B cell (primary cell): Measurements from ENCODE around the gene CCDC83. TPM values are rescaled to one million over a fixed set of nuclear protein-coding genes. Genes with fewer than 3 reads are reported as not detected.
"Not testable (repeated sequence)": the region's sequence is repeated elsewhere in the genome, so short reads cannot be mapped to it uniquely, and the experiment has no call there.

ENCODE experiments used
- ATAC-seq: fragments of 200-7000 bp; cut with Tn5 transposase; one replicate; pipeline ENCODE4 v1.10.0; 2021; ENCODE audit warnings: low read depth, mild to moderate bottlenecking, moderate number of reproducible peaks, moderate library complexity
- CTCF ChIA-PET: fragments of 350-600 bp; sonication (Branson Sonifier 250); formaldehyde crosslinking; loops from one replicate; lab custom pipeline; 2021; ENCODE audit warnings: antibody characterized with exemption, inconsistent platforms; lab: Charles Lee
- POLR2A ChIA-PET: fragments of 350-600 bp; sonication (Branson Sonifier 250); formaldehyde crosslinking; loops from one replicate; lab custom pipeline; 2021; ENCODE audit warnings: antibody characterized with exemption; lab: Charles Lee
- DNase-seq: peaks from one replicate; pipeline ENCODE4 v3.0.0; 2013
- H2AFZ ChIP-seq: 2 replicates; pipeline ENCODE4 v1.6.1; 2012; ENCODE audit warnings: mild to moderate bottlenecking, low read depth, low read length; ENCODE audit not compliant: insufficient read depth, poor library complexity, severe bottlenecking
- H3K27ac ChIP-seq, 2 donors: 1 replicate in 1 of 2; 2 replicates in 1 of 2; pipeline ENCODE4 v1.5.1; 2012 to 2013; ENCODE audit warnings: low read length in 2 of 2, mild to moderate bottlenecking in 2 of 2, moderate library complexity in 1 of 2
- H3K27me3 ChIP-seq, 4 experiments: fragments of 200-600 bp in 1 of 4; sonication (generic) in 1 of 4; replicated peaks in 1 of 4; 1 replicate in 2 of 4; 2 replicates in 2 of 4; pipeline versions ENCODE4 v1.6.1 to v1.7.0; 2013 to 2016; ENCODE audit warnings: low read length in 3 of 4, mild to moderate bottlenecking in 2 of 4, mixed read lengths in 1 of 4, moderate library complexity in 1 of 4; ENCODE audit not compliant: insufficient read depth in 4 of 4, control insufficient read depth in 3 of 4; ENCODE audit errors: control extremely low read depth in 1 of 4
- H3K36me3 ChIP-seq, 2 experiments: replicated peaks in 1 of 2; 1 replicate in 1 of 2; 2 replicates in 1 of 2; pipeline versions ENCODE4 v1.6.1 to v1.7.1; 2013; ENCODE audit warnings: low read length in 1 of 2; ENCODE audit not compliant: insufficient read depth in 2 of 2, control insufficient read depth in 1 of 2; ENCODE audit errors: control extremely low read depth in 1 of 2, extremely low read depth in 1 of 2
- H3K4me1 ChIP-seq, 2 donors: fragments of 200-600 bp in 1 of 2; sonication (generic) in 1 of 2; 1 replicate in 1 of 2; 2 replicates in 1 of 2; pipeline versions ENCODE4 v1.5.1 to v1.6.1; 2013 to 2017; ENCODE audit warnings: low read length in 2 of 2; ENCODE audit not compliant: control insufficient read depth in 2 of 2, insufficient read depth in 2 of 2
- H3K4me2 ChIP-seq: replicated peaks from 2 replicates; pipeline ENCODE3; 2012; ENCODE audit warnings: mild to moderate bottlenecking, low read depth, low read length; ENCODE audit not compliant: poor library complexity, severe bottlenecking
- H3K4me3 ChIP-seq, 5 experiments: fragments of 200-600 bp in 1 of 5; sonication (generic) in 1 of 5; 1 replicate in 3 of 5; 2 replicates in 2 of 5; pipeline versions ENCODE4 v1.5.1 to v1.7.0; 2011 to 2016; ENCODE audit warnings: low read length in 4 of 5, mild to moderate bottlenecking in 4 of 5, low read depth in 2 of 5, control low read depth in 1 of 5, moderate library complexity in 1 of 5; ENCODE audit not compliant: insufficient read depth in 1 of 5; ENCODE audit errors: control extremely low read depth in 1 of 5, extremely low read depth in 1 of 5
- H3K79me2 ChIP-seq: fragments of 200-600 bp; sonication (generic); one replicate; pipeline ENCODE4 v1.6.0; 2016; ENCODE audit warnings: low read length; ENCODE audit not compliant: control insufficient read depth, insufficient read depth
- H3K9ac ChIP-seq: fragments of 200-600 bp; sonication (generic); 2 replicates; pipeline ENCODE4 v1.6.1; 2017; ENCODE audit warnings: mild to moderate bottlenecking, low read length, moderate library complexity
- H3K9me3 ChIP-seq, 3 donors: one replicate each; pipeline versions ENCODE4 v1.6.1 to v1.7.1; 2013; ENCODE audit warnings: low read length in 2 of 3; ENCODE audit not compliant: control insufficient read depth in 2 of 3, insufficient read depth in 1 of 3; ENCODE audit errors: control extremely low read depth in 1 of 3
- H4K20me1 ChIP-seq: 2 replicates; pipeline ENCODE4 v1.6.0; 2012; ENCODE audit warnings: mild to moderate bottlenecking, low read length; ENCODE audit not compliant: insufficient read depth, control insufficient read depth, poor library complexity, severe bottlenecking
- H3K27ac Mint-ChIP-seq: one replicate; pipeline ENCODE4 v1.8.0; 2021; ENCODE audit warnings: mixed read lengths
- H3K27me3 Mint-ChIP-seq: one replicate; pipeline ENCODE4 v1.8.0; 2021; ENCODE audit warnings: mixed read lengths
- H3K4me1 Mint-ChIP-seq: one replicate; pipeline ENCODE4 v1.8.0; 2021; ENCODE audit warnings: mixed read lengths
- H3K4me3 Mint-ChIP-seq: one replicate; pipeline ENCODE4 v1.8.0; 2021; ENCODE audit warnings: mixed read lengths
- H3K9me3 Mint-ChIP-seq: one replicate; pipeline ENCODE4 v1.8.0; 2022; ENCODE audit warnings: mixed read lengths; ENCODE audit not compliant: insufficient read depth
- CTCF ChIP-seq: fragments of 200-600 bp; IDR thresholded peaks from one replicate; pipeline ENCODE4 v1.8.0; 2022; ENCODE audit warnings: antibody characterized with exemption, mild to moderate bottlenecking
- EZH2 ChIP-seq: IDR thresholded peaks from 2 replicates; pipeline ENCODE4 v1.6.1; 2012; ENCODE audit warnings: borderline replicate concordance, low read depth, mild to moderate bottlenecking, moderate library complexity, low read length; ENCODE audit not compliant: insufficient read depth, poor library complexity, severe bottlenecking
- WGBS: methylation state at CpG from one replicate; pipeline ENCODE4 v1.1.5; 2013; ENCODE audit warnings: missing lambda C conversion rate; ENCODE audit not compliant: insufficient coverage; 5-methylcytosine and 5-hydroxymethylcytosine counted together
- intact Hi-C: fragments of 100-400 bp; cut with micrococcal nuclease; formaldehyde crosslinking; loops from one replicate; pipeline ENCODE4 v1.10.0; 2022
- polyA plus RNA-seq: library from polyadenylated mRNA; depleted of rRNA; stranded (reverse); fragments of >200 nt; gene quantifications from 2 replicates; pipeline ENCODE4 v1.2.3, GENCODE V29; 2012
- total RNA-seq, 2 donors: library from RNA; stranded (reverse); fragments of 120-200 nt in 1 of 2; gene quantifications; 1 replicate in 1 of 2; 2 replicates in 1 of 2; pipeline versions ENCODE4 v1.2.3 to v1.2.4, GENCODE V29; 2013 to 2022

The CCDC83 gene
- total and polyA plus RNA-seq, 2 donors (not counting 1 experiment from before 2014, with no cell fraction given) = not detected

- ChIA-PET POLR2A (interaction anchor here (0.5 kb wide), 1 partner anchor 1890 kb away, joined by 3 read pairs; no protein-coding TSS in a partner anchor), CTCF (no interaction called here)
- H3K4me1 ChIP-seq = peaks cover 3 to 11% of the 10 kb centered on the region in 2 donors
- no peaks in the 10 kb centered on the region for H3K79me2 ChIP-seq
- no peaks in the 10 kb centered on the region for H3K36me3 ChIP-seq
- intact Hi-C loops = loop anchor here (10.0 kb wide), 1 partner anchor 338 kb away; no protein-coding TSS in a partner anchor
- Mint-ChIP-seq H3K9me3 (no peaks in the 10 kb centered on the region), H3K27ac (no peak overlapping the region), H3K4me1 (peaks cover 12% of the 10 kb centered on the region), H3K27me3 (peaks cover 11% of the 10 kb centered on the region), H3K4me3 (no peak overlapping the region)
- no peak overlapping the region for H3K27ac ChIP-seq
- no peaks in the 10 kb centered on the region for H4K20me1 ChIP-seq
- TF ChIP-seq CTCF (no peak), EZH2 (no peak)
- H3K9ac ChIP-seq = no peak overlapping the region
- 97% methylated on average over 10 of the region's 10 CpGs for WGBS
- H3K4me2 ChIP-seq = no peak overlapping the region
- H3K4me3 ChIP-seq = no peak overlapping the region
- no peaks in the 10 kb centered on the region for H3K9me3 ChIP-seq
- no peaks in the 10 kb centered on the region for H3K27me3 ChIP-seq
- H2AFZ ChIP-seq = no peak overlapping the region
- no peak for DNase-seq
- no peak for ATAC-seq
Observed at GRCh38 chr11:85857098-85857497, 1.9 kb downstream of the CCDC83 start.

GRCh38 chr11:85859541-85859940 is 4.4 kb downstream of the CCDC83 start:
- peaks cover 11% of the 10 kb centered on the region for H3K27me3 Mint-ChIP-seq
- H3K9me3 Mint-ChIP-seq = not testable (repeated sequence)

More at GRCh38 chr11:85859541-85859940, 4.4 kb downstream of the CCDC83 start:
- H3K9ac ChIP-seq, H4K20me1 ChIP-seq, H3K4me2 ChIP-seq, H3K4me1 ChIP-seq, POLR2A ChIA-PET, H3K27me3 ChIP-seq, ATAC-seq, H3K4me3 ChIP-seq, DNase-seq, H3K27ac ChIP-seq, H3K4me1 Mint-ChIP-seq, H3K79me2 ChIP-seq, H3K36me3 ChIP-seq, H3K4me3 Mint-ChIP-seq, H3K9me3 ChIP-seq, H2AFZ ChIP-seq, H3K27ac Mint-ChIP-seq, CTCF ChIA-PET: not testable (repeated sequence)
- intact Hi-C loops = loop anchor here (10.0 kb wide), 1 partner anchor 335 kb away; no protein-coding TSS in a partner anchor
